ENCODE measurements around the gene ELL2.

Gene ELL2

DNA sequence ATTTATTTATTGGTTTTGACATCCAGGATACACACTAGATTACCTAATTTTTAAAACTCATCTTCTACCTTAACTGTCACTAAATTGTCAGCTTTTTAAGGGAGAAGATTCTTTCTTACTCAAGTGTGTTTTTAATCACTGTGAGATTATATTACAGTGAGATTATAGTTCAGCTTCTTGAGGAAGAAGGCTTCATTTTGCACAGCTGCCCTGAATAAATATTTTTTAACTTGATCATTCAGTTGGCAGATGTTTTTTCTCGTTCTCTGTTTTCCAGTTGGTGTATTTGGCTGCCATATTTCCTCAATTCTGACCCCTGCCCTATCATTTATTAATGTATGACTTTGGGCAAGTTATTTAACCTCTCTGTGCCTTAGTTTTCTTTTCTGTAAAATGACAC lies 15.0 kb upstream of the ELL2 start:
- ATAC-seq, result no peak
- TF ChIP-seq ZC3H10 (CRISPR knock-in tag; IDR thresholded peaks at IDR 0.05), result no peak
- no peak for TF ChIP-seq TSHZ2 (CRISPR knock-in tag; IDR thresholded peaks at IDR 0.05)
- no peak for TF ChIP-seq OSR1 (CRISPR knock-in tag; IDR thresholded peaks at IDR 0.05)
- no peak for TF ChIP-seq CSRNP3 (CRISPR knock-in tag; IDR thresholded peaks at IDR 0.05)
- TF ChIP-seq ZNF70 (CRISPR knock-in tag; IDR thresholded peaks at IDR 0.05), result no peak
- TF ChIP-seq, protein P1, sequence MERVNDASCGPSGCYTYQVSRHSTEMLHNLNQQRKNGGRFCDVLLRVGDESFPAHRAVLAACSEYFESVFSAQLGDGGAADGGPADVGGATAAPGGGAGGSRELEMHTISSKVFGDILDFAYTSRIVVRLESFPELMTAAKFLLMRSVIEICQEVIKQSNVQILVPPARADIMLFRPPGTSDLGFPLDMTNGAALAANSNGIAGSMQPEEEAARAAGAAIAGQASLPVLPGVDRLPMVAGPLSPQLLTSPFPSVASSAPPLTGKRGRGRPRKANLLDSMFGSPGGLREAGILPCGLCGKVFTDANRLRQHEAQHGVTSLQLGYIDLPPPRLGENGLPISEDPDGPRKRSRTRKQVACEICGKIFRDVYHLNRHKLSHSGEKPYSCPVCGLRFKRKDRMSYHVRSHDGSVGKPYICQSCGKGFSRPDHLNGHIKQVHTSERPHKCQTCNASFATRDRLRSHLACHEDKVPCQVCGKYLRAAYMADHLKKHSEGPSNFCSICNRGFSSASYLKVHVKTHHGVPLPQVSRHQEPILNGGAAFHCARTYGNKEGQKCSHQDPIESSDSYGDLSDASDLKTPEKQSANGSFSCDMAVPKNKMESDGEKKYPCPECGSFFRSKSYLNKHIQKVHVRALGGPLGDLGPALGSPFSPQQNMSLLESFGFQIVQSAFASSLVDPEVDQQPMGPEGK (CRISPR knock-in tag; IDR thresholded peaks at IDR 0.05; ENCODE audit: borderline replicate concordance), result no peak
- TF ChIP-seq TCF4 (CRISPR knock-in tag; IDR thresholded peaks at IDR 0.05; ENCODE audit: borderline replicate concordance), result no peak
- no peak for TF ChIP-seq ESRRG (CRISPR knock-in tag; IDR thresholded peaks at IDR 0.05)
- TF ChIP-seq, protein P2, sequence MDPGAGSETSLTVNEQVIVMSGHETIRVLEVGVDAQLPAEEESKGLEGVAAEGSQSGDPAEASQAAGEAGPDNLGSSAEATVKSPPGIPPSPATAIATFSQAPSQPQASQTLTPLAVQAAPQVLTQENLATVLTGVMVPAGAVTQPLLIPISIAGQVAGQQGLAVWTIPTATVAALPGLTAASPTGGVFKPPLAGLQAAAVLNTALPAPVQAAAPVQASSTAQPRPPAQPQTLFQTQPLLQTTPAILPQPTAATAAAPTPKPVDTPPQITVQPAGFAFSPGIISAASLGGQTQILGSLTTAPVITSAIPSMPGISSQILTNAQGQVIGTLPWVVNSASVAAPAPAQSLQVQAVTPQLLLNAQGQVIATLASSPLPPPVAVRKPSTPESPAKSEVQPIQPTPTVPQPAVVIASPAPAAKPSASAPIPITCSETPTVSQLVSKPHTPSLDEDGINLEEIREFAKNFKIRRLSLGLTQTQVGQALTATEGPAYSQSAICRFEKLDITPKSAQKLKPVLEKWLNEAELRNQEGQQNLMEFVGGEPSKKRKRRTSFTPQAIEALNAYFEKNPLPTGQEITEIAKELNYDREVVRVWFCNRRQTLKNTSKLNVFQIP (CRISPR knock-in tag; IDR thresholded peaks at IDR 0.05; ENCODE audit: borderline replicate concordance, low read depth), result no peak

GRCh38 chr5:95975703-95976102 lies 14.1 kb upstream of the ELL2 start:
- ATAC-seq, result no peak
- TF ChIP-seq SNAI2 (CRISPR knock-in tag; IDR thresholded peaks at IDR 0.05) (no peak), CSDC2 (CRISPR knock-in tag; IDR thresholded peaks at IDR 0.05) (no peak), TSHZ2 (CRISPR knock-in tag; IDR thresholded peaks at IDR 0.05) (no peak), ZNF565 (CRISPR knock-in tag; conservative IDR thresholded peaks at IDR 0.05; ENCODE audit: low read depth) (no peak), ZFP3 (CRISPR knock-in tag; IDR thresholded peaks at IDR 0.05) (no peak), RARB (CRISPR knock-in tag; IDR thresholded peaks at IDR 0.05) (no peak), ZFP30 (CRISPR knock-in tag; IDR thresholded peaks at IDR 0.05) (no peak), TCF4 (CRISPR knock-in tag; IDR thresholded peaks at IDR 0.05; ENCODE audit: borderline replicate concordance) (no peak), ESRRG (CRISPR knock-in tag; IDR thresholded peaks at IDR 0.05) (no peak), TOX (CRISPR knock-in tag; IDR thresholded peaks at IDR 0.05; ENCODE audit: borderline replicate concordance) (no peak)
- TF ChIP-seq, protein P2 (CRISPR knock-in tag; IDR thresholded peaks at IDR 0.05; ENCODE audit: borderline replicate concordance, low read depth), result no peak

- no peak; the same call in 1 of the 3 replicates for ATAC-seq
- TF ChIP-seq, protein P1 (CRISPR knock-in tag; IDR thresholded peaks at IDR 0.05; ENCODE audit: borderline replicate concordance), result no peak
- TF ChIP-seq ESRRG (CRISPR knock-in tag; IDR thresholded peaks at IDR 0.05), result no peak
- no peak for TF ChIP-seq ZNF565 (CRISPR knock-in tag; conservative IDR thresholded peaks at IDR 0.05; ENCODE audit: low read depth)
- no peak for TF ChIP-seq ZNF8 (CRISPR knock-in tag; IDR thresholded peaks at IDR 0.05)
- TF ChIP-seq, protein P2 (CRISPR knock-in tag; IDR thresholded peaks at IDR 0.05; ENCODE audit: borderline replicate concordance, low read depth), result no peak
- TF ChIP-seq ISL1 (CRISPR knock-in tag; IDR thresholded peaks at IDR 0.05), result no peak
- TF ChIP-seq CREB5 (CRISPR knock-in tag; IDR thresholded peaks at IDR 0.05; ENCODE audit: low read depth), result no peak
- TF ChIP-seq CSDC2 (CRISPR knock-in tag; IDR thresholded peaks at IDR 0.05), result no peak
Observed at GRCh38 chr5:95973793-95974325, 12.2 kb upstream of the ELL2 start.
